HTR-8/SVneo (cell line): ENCODE data around the gene FMN2.

Experiments used
- DNase-seq: peaks from one replicate; pipeline ENCODE4 v3.0.0; 2011; ENCODE audit warnings: low spot score, mixed read lengths; ENCODE audit not compliant: insufficient read length
- FAIRE-seq: peaks from 2 replicates; lab custom pipeline; 2011; peaks lifted over from hg19 to GRCh38; lab: Jason Lieb, UNC

Gene FMN2

DNA sequence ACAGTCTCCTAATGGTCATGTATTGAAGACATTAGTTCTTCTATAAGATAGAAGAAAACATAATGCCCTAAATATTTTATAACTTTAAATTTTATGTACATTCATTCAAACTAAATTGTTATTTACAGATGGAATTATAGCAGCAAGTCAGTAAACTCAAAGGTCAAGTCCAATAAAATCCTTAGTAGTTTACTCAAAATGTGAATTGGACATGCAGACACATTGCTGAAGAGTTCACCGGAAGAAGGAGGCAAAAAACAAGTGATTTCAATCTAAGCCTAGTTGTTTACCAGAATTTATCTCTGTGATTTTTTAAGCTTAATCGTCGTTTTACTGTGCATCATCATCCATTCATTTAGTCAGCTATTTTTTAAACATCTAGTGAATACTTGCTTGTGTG lies 370.6 kb downstream of the FMN2 start:
- FAIRE-seq (no peak), DNase-seq (no peak)

DNA sequence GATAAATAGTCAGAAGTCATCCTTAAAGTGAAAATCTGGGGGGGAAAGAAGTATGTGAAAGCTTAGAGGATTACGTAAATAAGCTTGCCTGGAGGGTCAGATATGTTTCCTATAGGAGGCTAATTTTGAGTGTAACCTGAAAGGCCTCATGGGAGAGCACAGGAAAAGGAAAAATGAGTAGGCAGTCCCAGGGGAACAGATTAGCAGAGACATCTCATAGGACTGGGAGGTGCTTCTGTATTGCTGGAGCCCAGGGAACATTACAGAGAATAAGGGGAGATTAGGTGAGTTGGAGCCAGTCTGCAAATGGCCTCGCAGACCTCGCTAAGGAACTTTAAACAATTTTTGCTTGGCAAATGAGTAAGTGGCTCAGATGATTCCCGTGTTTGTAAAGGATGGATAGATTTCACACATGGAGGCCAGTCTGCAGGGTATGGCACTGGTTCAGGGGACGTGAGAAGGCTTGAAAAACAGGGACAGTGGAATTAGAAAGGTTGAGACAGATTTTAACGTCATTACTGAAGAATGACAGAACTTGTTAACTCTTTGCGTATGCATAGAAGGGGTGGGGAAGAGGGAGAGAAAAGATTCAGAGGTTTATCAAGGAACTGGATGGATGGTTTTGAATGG lies 371.2 kb downstream of the FMN2 start:
- no peak for FAIRE-seq
- no peak for DNase-seq

DNA sequence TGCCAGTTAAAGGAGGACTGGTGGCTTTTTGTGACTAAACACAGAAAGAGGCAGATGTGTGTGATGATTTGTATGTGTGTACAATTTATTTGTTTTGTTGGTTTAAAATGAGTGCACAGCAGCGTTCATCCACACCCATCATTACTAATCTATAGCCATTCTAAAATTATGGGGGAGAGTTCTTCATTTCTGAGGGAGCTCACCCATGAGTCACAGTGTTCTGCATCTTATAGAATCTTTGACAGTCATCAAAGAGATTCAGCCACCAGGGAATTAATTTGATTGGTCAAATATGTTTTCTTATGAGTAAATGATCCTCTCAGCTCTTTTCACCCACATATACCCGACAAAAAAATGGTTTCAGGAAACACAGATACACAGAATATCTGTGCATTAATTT lies 372.4 kb downstream of the FMN2 start:
- DNase-seq (no peak), FAIRE-seq (no peak)

- FAIRE-seq (no peak), DNase-seq (no peak)
These were observed 373.9 kb downstream of the FMN2 start for GRCh38 chr1:240465531-240465940.

- no peak for FAIRE-seq
These were observed 374.8 kb downstream of the FMN2 start for GRCh38 chr1:240466509-240466908.

DNA sequence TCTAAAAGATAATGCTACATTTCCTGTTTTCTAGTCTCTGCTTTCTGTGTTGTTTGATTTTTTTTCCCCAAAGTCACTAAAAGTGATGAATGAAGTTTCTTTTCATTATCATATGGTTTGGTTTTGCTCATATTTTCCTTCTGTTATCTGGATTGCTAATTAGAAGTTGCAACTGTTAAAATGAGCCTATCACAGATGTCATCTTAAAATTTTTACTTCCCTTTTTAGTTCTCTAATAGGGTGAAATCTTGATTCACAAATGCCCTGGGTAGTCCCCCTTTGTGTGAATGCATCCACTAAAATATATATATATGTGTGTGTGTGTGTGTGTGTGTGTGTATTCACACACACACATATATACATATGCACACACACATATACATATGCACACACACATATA lies 376.2 kb downstream of the FMN2 start:
- no peak for FAIRE-seq

More at GRCh38 chr1:240466509-240466908, 374.8 kb downstream of the FMN2 start:
- DNase-seq = no peak

DNA sequence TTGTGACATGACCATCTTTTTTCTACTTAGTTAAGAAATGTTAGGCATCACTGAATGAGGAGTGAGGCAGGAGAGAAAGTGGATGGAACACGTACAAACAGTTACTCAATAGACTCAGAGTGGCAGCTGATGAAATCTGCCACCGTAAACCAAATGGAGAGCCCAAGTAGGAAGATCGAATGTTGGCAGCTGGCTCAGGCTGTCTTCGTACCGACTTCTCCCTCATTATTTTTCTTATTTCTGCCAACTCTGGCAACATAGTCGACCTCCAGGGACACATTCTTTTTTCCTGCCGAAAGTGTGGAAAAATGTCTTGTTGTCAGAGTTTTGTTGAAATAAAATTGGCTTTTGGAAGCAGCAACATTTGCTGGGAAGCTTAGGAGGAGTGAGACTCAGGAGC lies 377.0 kb downstream of the FMN2 start:
- DNase-seq = no peak
- no peak for FAIRE-seq

More for the DNA sequence above, 376.2 kb downstream of the FMN2 start:
- no peak for DNase-seq

GRCh38 chr1:240474133-240474614 lies 382.5 kb downstream of the FMN2 start:
- DNase-seq (no peak), FAIRE-seq (no peak)

GRCh38 chr1:240475832-240476231 lies 384.1 kb downstream of the FMN2 start:
- DNase-seq = no peak
- FAIRE-seq = no peak

DNA sequence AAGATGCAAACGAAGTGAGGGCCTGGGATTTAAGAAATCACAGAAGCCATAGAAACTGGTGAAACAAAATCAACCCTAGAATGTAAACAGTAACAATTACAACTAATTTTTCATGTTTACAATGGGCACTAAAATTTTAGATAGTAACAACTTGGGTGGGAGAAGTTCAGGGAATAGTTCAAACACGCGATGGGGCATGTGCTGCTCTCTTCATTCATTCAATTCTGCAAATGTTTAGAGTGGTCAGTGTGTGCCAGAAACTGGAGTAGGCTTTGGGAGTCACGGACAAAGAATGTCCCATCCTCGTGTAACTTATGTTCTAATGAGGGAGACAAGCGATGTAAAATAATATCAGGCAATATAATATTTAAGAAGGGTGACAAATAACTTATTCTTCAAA lies 386.9 kb downstream of the FMN2 start:
- FAIRE-seq (no peak), DNase-seq (no peak)

- FAIRE-seq = peak; percentile 26
- DNase-seq = no peak
These were observed 393.2 kb downstream of the FMN2 start for GRCh38 chr1:240484804-240485443.

- FAIRE-seq = peak; percentile 42
- DNase-seq = no peak
These were observed 394.9 kb downstream of the FMN2 start for GRCh38 chr1:240486611-240487010.

GRCh38 chr1:240487493-240487892 lies 395.8 kb downstream of the FMN2 start:
- DNase-seq (no peak), FAIRE-seq (no peak)

DNA sequence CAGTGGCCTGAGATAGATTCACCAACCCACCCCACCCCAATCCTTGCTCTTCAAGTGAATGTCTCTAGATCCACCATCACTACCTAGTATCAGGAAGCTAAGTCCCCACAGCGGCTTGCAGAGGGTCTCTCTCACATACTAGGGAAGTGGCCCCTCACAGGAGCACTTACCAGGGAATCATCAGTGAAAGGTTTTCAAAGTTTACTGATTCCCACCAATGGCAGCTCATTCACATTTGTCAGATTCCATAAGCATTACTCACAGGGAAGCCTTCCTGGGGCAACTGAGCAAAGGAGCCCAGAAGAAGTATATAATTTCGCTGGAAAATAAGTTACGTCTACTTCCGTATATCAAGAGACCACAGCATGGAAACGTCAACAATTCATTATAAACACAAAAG lies 399.5 kb downstream of the FMN2 start:
- no peak for FAIRE-seq
- peak; percentile 75 for DNase-seq

GRCh38 chr1:240491796-240492195 lies 400.1 kb downstream of the FMN2 start:
- DNase-seq (no peak), FAIRE-seq (no peak)

GRCh38 chr1:240492832-240493440 lies 401.3 kb downstream of the FMN2 start:
- no peak for FAIRE-seq
- no peak for DNase-seq

DNA sequence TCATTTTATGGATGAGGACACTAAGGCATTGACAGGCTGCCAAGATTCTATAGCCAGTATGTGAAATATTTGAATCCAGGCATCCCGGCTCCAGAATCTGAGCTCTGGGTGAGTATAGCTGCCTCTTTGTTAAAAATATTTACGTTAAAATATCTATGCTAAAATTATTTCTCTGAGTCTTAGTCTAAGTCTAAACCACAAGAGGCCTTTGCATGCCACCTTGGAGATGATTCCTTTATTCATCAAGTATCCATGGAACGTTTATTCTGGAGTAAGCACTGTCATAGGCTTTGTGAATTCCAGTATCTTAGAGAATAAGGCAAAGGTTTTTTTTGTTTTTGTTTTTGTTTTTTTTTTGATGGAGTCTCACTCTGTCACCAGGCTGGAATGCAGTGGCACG lies 403.9 kb downstream of the FMN2 start:
- FAIRE-seq = no peak
- no peak for DNase-seq

DNA sequence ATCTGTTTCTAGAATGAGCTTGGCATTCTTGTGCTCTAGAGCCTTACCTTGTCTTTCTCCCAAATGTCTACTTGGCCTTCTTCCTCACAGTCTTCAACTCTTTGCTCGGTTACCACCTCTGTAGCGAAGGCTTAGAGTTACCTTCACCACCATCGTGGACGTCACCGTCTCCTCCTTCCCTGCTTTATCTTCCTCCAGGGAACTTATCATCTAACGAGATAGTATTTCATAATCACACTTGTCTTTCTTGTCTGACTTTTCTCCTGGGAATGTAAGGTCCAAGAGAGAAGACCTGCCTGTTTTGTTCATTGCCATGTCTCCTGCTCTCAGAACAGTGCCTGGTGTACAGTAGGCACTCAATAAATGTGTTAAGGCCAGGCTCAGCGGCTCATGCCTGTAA lies 404.7 kb downstream of the FMN2 start:
- no peak for FAIRE-seq

DNA sequence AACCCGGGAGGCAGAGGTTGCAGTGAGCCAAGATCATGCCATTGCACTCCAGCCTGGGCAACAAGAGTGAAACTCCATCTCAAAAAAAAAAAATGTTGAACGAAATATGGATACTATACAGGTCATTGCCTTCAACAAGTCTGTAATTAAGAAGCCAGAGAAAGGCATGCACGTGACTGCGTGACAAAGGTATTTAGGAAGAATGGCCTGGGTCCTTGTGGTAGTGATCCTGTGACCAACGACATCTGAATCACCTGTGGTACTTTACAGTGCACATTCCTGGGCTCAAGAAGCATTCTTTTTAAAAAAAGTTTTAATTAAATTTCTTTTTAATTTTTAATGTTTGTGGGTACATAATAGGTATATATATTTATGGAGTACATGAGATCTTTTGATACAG lies 405.3 kb downstream of the FMN2 start:
- no peak for FAIRE-seq

More for the DNA sequence above, 404.7 kb downstream of the FMN2 start:
- no peak for DNase-seq

DNA sequence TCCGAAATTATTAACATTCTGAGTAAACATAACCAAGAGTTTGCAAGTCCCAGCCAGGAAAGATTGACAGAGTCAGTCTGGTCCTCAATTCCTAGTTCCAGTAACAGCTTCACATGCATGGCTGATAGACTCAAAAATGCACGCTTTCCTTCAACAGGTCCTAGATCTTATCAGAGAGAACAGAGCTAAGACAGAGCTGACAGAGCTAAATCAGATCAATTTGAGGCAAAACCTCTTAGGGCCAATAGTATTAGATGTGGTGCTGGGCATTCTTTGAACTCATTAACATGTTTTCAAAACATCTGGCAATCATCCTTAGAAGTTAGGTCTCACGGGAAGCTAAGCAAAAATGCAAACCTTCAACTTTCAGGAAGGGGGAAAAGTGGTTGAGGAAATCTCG lies 406.2 kb downstream of the FMN2 start:
- no peak for FAIRE-seq

More for the DNA sequence above, 405.3 kb downstream of the FMN2 start:
- no peak for DNase-seq

GRCh38 chr1:240498335-240498734 lies 406.7 kb downstream of the FMN2 start:
- FAIRE-seq = no peak

More for the DNA sequence above, 406.2 kb downstream of the FMN2 start:
- DNase-seq = no peak

More at GRCh38 chr1:240498335-240498734, 406.7 kb downstream of the FMN2 start:
- no peak for DNase-seq
